ENCODE measurements around the gene EVA1B. TPM values are rescaled to one million over a fixed set of nuclear protein-coding genes. Genes with fewer than 3 reads are reported as not detected.

Gene EVA1B
- total RNA-seq, 2 experiments from 2014 or later: 11.6 to 14.1 TPM

DNA sequence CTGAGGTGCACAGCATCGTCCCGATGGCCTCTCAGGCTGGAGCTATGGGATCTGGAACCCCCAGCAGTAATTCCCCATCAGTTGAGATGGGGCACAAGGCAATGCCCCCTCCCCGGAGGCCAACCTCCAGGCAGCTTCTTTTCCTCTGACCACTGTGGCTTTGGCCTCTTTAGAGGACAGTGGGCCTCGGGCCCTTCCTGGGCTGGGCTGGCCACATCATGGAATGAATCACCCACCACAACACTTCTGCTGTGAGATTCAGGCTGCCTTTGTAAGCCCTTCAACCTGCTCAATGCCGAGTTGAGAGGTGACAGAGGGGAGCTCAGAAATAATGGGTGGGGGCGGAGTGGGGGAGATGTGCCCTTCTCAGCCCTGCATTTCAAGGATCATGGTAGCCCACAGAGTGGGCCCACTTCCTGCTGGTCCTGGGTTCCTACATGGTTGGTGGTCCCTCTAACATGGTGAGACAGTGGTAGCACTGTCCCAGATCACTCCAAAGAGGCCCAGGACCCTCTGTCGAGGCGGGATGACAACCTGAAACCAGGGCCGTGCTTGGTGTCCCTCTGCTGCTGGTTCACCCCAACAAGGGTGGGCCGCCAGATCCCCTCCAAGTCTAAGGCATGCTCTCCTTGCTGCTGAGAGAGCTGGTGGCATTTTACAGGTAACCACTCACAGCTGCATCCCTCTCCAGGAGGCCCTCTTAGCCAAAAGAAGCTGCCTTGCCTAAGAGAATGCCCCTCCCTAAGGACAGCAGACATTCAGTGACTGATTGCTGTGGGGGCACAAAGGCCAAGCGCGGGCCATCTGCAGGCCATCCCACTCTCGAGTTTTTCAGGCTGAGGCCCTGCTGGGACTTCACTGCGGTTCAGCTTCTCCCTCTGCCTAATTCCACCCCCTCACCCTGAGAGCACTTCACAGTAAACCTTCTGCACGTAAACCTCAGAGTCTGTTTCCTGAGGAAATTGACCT lies 29.7 kb upstream of the EVA1B start:
- Mint-ChIP-seq H3K4me3 (no peak overlapping the region), H3K27ac (peak overlapping the region; percentile 48), H3K4me1 (peaks cover 28% of the 10 kb centered on the region), H3K36me3 (peaks cover 31% of the 10 kb centered on the region), H3K9me3 (no peaks in the 10 kb centered on the region), H3K27me3 (no peaks in the 10 kb centered on the region)
- DNase-seq: no peak
- POLR2A ChIA-PET: interaction anchor here (0.9 to 1.4 kb wide), 2 partner anchors 10 to 32 kb away, joined by 3 to 4 read pairs; no protein-coding TSS in a partner anchor
- no peak for ATAC-seq (ENCODE audit: low read depth)

DNA sequence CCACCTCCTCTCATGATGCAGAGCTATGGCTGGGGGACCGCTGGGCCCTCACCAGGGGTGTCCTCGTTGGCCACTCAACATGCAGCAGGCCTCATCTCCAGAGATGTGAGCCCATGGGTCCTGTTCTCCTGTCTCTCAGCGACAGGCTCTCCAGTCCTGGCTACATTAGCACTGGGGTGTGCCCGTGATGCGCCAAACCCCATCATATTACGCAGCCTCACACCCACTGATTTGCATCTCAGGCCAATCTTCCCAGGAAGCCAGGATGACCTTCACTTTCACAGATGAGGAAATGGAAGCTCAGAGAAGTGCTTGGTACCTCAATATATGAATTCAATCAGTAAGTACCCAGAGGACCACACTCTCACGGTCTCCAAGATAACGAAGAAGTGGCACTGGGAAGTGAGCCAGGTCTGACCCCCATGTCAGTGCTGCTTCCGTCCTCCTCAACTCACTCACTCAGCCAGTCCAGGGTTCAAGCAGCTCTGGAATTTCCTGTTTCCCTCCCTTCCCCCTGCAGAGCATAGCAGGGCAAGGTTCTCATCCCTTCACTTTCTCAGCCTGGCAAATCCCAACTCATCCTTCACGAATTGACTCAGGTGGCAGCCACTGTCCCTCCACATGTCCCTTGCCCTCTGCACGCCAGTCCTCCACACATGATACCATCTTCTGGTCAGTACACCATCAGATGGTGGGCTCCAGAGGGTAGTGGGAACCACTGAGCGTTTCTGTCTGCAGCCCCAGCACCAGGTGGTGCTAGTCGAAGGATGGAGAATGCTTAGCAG lies 28.9 kb upstream of the EVA1B start:
- peaks cover 30% of the 10 kb centered on the region for H3K36me3 Mint-ChIP-seq
- POLR2A ChIA-PET: interaction anchor here (1.4 to 2.0 kb wide), 2 partner anchors 33 to 35 kb away, joined by 4 to 10 read pairs; no protein-coding TSS in a partner anchor

DNA sequence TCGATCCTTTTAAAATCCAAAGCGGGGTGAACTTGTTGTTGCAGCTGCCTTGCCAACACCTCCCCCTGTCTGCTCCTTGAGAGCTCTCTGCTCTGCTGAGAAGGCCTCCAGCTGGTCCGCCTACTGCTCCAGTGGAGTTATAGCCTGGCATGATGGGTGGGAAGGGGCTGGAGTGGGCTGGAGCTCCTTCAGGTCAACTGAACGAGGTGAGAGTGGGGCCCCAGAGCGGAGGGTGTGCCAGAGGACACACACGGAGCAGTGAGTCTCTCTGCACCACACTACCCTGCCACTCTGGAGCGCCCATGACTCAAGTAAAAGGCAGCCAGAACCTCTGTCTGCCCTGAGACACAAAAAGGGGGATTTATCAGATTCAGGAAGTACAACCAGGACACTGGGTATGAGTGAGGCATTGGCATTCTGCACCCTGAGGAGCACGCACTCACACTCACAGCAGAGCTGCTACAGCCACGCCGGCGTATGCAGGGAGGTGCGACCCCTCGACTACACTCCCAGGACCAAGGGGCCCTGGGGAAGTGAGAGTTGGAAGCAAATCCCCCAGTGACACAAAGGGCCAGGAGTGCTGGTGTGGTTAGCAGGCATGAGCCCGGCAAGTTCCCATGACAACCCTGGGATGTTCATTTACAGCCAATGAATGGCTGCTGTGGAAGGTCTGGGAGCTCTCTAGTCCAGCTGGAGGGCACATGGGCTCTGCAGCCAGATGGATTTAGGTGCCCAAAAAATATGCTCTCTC lies 28.0 kb upstream of the EVA1B start:
- Mint-ChIP-seq H3K9me3 (no peaks in the 10 kb centered on the region), H3K4me1 (peaks cover 23% of the 10 kb centered on the region), H3K36me3 (peaks cover 25% of the 10 kb centered on the region), H3K27ac (peak overlapping the region; percentile 77), H3K27me3 (no peaks in the 10 kb centered on the region), H3K4me3 (no peak overlapping the region)
- ATAC-seq (ENCODE audit: low read depth): peak; percentile 9
- DNase-seq: no peak
- POLR2A ChIA-PET: interaction anchor here (1.3 to 2.7 kb wide), 5 partner anchors 8 to 46 kb away, joined by 3 to 10 read pairs (median 7); partner anchors contain the start of gene LSM10

More for the DNA sequence above, 28.9 kb upstream of the EVA1B start:
- Mint-ChIP-seq H3K4me1 (peaks cover 26% of the 10 kb centered on the region), H3K27ac (peak overlapping the region; percentile 48), H3K9me3 (no peaks in the 10 kb centered on the region), H3K4me3 (no peak overlapping the region), H3K27me3 (no peaks in the 10 kb centered on the region)
- ATAC-seq (ENCODE audit: low read depth): no peak
- no peak for DNase-seq

- H3K36me3 Mint-ChIP-seq: peaks cover 27% of the 10 kb centered on the region
- POLR2A ChIA-PET: interaction anchor here (0.6 to 2.7 kb wide), 6 partner anchors 9 to 69 kb away, joined by 3 to 10 read pairs (median 5); partner anchors contain the start of genes LSM10 and SH3D21
- peaks cover 23% of the 10 kb centered on the region for H3K4me1 Mint-ChIP-seq
- ATAC-seq (ENCODE audit: low read depth): peak; percentile 78
- no peaks in the 10 kb centered on the region for H3K27me3 Mint-ChIP-seq
- peak overlapping the region; percentile 25 for H3K4me3 Mint-ChIP-seq
- peak; percentile 50 for DNase-seq
- peak overlapping the region; percentile 77 for H3K27ac Mint-ChIP-seq
- no peaks in the 10 kb centered on the region for H3K9me3 Mint-ChIP-seq
Observed at GRCh38 chr1:36350659-36351226, 27.3 kb upstream of the EVA1B start.

DNA sequence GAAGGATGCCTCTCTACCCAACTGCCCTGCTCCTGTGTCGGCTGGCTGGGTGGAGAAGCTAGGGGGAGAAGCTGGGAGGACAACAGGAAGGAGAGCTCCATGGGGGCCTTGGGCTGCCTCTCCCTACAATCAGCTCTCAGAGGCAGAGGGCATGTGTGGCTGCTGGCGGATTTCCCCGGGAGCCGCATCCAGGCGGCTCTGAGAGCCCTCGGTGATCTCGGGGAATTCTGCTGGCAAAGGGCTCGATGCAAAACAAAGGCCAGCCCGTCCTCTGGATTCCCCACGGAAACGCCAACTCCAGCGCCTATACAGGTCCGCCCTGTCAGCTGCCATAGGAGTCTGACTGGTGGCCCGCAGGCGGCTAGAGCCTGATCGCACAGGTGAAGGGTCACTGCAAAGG lies 26.4 kb upstream of the EVA1B start:
- ATAC-seq (ENCODE audit: low read depth) (no peak), DNase-seq (no peak)
- Mint-ChIP-seq H3K36me3 (peaks cover 26% of the 10 kb centered on the region), H3K4me1 (peaks cover 23% of the 10 kb centered on the region), H3K4me3 (no peak overlapping the region), H3K27me3 (no peaks in the 10 kb centered on the region), H3K27ac (no peak overlapping the region), H3K9me3 (no peaks in the 10 kb centered on the region)
- POLR2A ChIA-PET: interaction anchor here (0.7 to 2.7 kb wide), 3 partner anchors 17 to 47 kb away, joined by 3 to 9 read pairs (median 7); partner anchors contain the start of genes LSM10 and SH3D21

GRCh38 chr1:36349241-36349671 lies 25.8 kb upstream of the EVA1B start:
- no peak overlapping the region for H3K4me3 Mint-ChIP-seq
- H3K27me3 Mint-ChIP-seq: no peaks in the 10 kb centered on the region
- DNase-seq: no peak
- no peak for ATAC-seq (ENCODE audit: low read depth)
- peaks cover 22% of the 10 kb centered on the region for H3K36me3 Mint-ChIP-seq
- no peak overlapping the region for H3K27ac Mint-ChIP-seq
- POLR2A ChIA-PET: interaction anchor here (2.7 kb wide), 1 partner anchor 48 kb away, joined by 7 read pairs; the partner anchor contains the start of gene LSM10
- H3K4me1 Mint-ChIP-seq: peaks cover 23% of the 10 kb centered on the region
- H3K9me3 Mint-ChIP-seq: no peaks in the 10 kb centered on the region

- H3K36me3 Mint-ChIP-seq: peaks cover 15% of the 10 kb centered on the region
- H3K9me3 Mint-ChIP-seq: no peaks in the 10 kb centered on the region
- peaks cover 15% of the 10 kb centered on the region for H3K4me1 Mint-ChIP-seq
- no peaks in the 10 kb centered on the region for H3K27me3 Mint-ChIP-seq
- DNase-seq (no peak), ATAC-seq (ENCODE audit: low read depth) (no peak)
- POLR2A ChIA-PET: no interaction called here
- no peak overlapping the region for H3K27ac Mint-ChIP-seq
- no peak overlapping the region for H3K4me3 Mint-ChIP-seq
Observed at GRCh38 chr1:36346741-36347370, 23.4 kb upstream of the EVA1B start.

- DNase-seq: no peak
- Mint-ChIP-seq H3K36me3 (peaks cover 10% of the 10 kb centered on the region), H3K27me3 (no peaks in the 10 kb centered on the region), H3K4me3 (no peak overlapping the region), H3K9me3 (no peaks in the 10 kb centered on the region), H3K4me1 (peaks cover 4% of the 10 kb centered on the region), H3K27ac (no peak overlapping the region)
- no peak for ATAC-seq (ENCODE audit: low read depth)
- POLR2A ChIA-PET: interaction anchor here (0.8 kb wide), 1 partner anchor 105 kb away, joined by 3 read pairs; the partner anchor contains the start of gene OSCP1
Observed at GRCh38 chr1:36345353-36345752, 21.9 kb upstream of the EVA1B start.

- H3K9me3 Mint-ChIP-seq: no peaks in the 10 kb centered on the region
- H3K36me3 Mint-ChIP-seq: peaks cover 10% of the 10 kb centered on the region
- H3K4me1 Mint-ChIP-seq: peaks cover 5% of the 10 kb centered on the region
- DNase-seq (no peak), ATAC-seq (ENCODE audit: low read depth) (no peak)
- H3K27ac Mint-ChIP-seq: no peak overlapping the region
- no peak overlapping the region for H3K4me3 Mint-ChIP-seq
- H3K27me3 Mint-ChIP-seq: no peaks in the 10 kb centered on the region
- POLR2A ChIA-PET: no interaction called here
Observed at GRCh38 chr1:36344395-36344680, 20.9 kb upstream of the EVA1B start.

DNA sequence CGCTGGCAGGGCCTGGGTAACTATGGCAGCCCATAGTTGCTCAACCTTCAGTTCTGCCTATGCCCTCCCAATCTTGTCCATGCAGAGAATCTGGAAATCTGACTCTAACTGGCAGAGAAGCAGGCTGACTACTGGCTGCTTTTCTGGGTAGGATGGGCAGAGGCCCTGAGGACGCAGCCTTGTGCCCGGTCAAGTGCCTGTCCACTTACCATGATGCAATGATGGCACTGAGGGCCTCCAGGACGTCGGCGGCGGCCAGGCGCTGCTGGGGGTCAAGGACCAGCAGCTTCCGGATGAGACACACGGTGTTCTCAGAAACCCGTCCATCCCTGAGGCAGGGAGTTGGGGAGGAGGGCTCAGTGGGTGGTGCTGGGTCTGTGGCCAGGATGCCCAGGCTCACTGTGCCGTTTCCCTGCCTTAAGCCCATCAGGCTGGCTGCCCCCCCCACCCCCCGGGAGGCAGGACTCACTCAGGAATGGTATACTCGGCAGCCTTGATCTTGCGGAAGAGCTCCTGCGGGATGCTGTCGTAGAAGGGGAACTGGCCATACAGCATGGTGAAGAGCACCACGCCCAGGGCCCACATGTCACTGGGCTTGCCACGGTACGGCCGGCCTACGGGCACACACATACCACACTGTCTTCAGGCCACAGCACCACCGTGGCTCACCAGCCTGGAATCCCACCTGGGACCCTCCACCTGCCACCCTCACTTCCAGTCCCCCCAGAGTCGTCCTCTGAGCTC lies 20.4 kb upstream of the EVA1B start:
- no peaks in the 10 kb centered on the region for H3K9me3 Mint-ChIP-seq
- ATAC-seq (ENCODE audit: low read depth): no peak
- H3K36me3 Mint-ChIP-seq: peaks cover 10% of the 10 kb centered on the region
- H3K27ac Mint-ChIP-seq: no peak overlapping the region
- DNase-seq: no peak
- peaks cover 10% of the 10 kb centered on the region for H3K4me1 Mint-ChIP-seq
- H3K4me3 Mint-ChIP-seq: no peak overlapping the region
- POLR2A ChIA-PET: interaction anchor here (0.6 to 1.5 kb wide), 2 partner anchors 10 to 26 kb away, joined by 3 to 5 read pairs; no protein-coding TSS in a partner anchor
- H3K27me3 Mint-ChIP-seq: no peaks in the 10 kb centered on the region

- peaks cover 20% of the 10 kb centered on the region for H3K4me1 Mint-ChIP-seq
- H3K4me3 Mint-ChIP-seq: no peak overlapping the region
- H3K27ac Mint-ChIP-seq: peak overlapping the region; percentile 72
- POLR2A ChIA-PET: interaction anchor here (0.8 to 1.5 kb wide), 4 partner anchors 18 to 118 kb away, joined by 3 to 5 read pairs (median 3); partner anchors contain the start of gene THRAP3
- H3K9me3 Mint-ChIP-seq: no peaks in the 10 kb centered on the region
- peak; percentile 72 for ATAC-seq (ENCODE audit: low read depth)
- no peaks in the 10 kb centered on the region for H3K27me3 Mint-ChIP-seq
- DNase-seq: peak; percentile 63
- peaks cover 4% of the 10 kb centered on the region for H3K36me3 Mint-ChIP-seq
Observed at GRCh38 chr1:36342426-36343185, 19.2 kb upstream of the EVA1B start.
